Measurements from ENCODE around the gene GNA14.

GNA14 gene

GRCh38 chr9:77384406-77384805 lies 263.7 kb downstream of the GNA14 start:
- no peak for DNase-seq

GRCh38 chr9:77375956-77376532 lies 272.1 kb downstream of the GNA14 start:
- no peak for DNase-seq

GRCh38 chr9:77374266-77374665 lies 273.9 kb downstream of the GNA14 start:
- DNase-seq: no peak

All from NK-92 treated with Interleukin-12 subunit alpha and Interleukin-12 subunit beta, amount 100 ng/mL, for 24 hours (cell line).